GM23248 (cell line): ENCODE results near the gene CA11. TPM values are rescaled to one million over a fixed set of nuclear protein-coding genes. Genes with fewer than 3 reads are reported as not detected.

Experiments used
- DNase-seq: peaks from one replicate; pipeline ENCODE4 v3.0.0-alpha.2; 2015
- H2AFZ ChIP-seq: fragments of 200-600 bp; sonication (generic); 2 replicates; pipeline ENCODE4 v1.6.1; 2016; ENCODE audit warnings: antibody characterized with exemption
- H3F3A ChIP-seq: fragments of 200-600 bp; sonication (generic); 2 replicates; pipeline ENCODE4 v1.6.1; 2016; ENCODE audit warnings: mild to moderate bottlenecking, antibody characterized with exemption, mixed run types; ENCODE audit not compliant: insufficient read depth
- H3K27ac ChIP-seq: fragments of 200-600 bp; sonication (generic); 2 replicates; pipeline ENCODE4 v1.5.1; 2016; ENCODE audit warnings: mild to moderate bottlenecking
- H3K27me3 ChIP-seq: fragments of 200-600 bp; sonication (generic); replicated peaks from 2 replicates; pipeline ENCODE4 v1.6.1; 2016; ENCODE audit warnings: mild to moderate bottlenecking; ENCODE audit not compliant: insufficient read depth
- H3K36me3 ChIP-seq: fragments of 200-600 bp; sonication (generic); 2 replicates; pipeline ENCODE4 v1.6.1; 2016; ENCODE audit warnings: low read depth, mild to moderate bottlenecking
- H3K4me1 ChIP-seq: fragments of 200-600 bp; sonication (generic); 2 replicates; pipeline ENCODE4 v1.6.1; 2016; ENCODE audit warnings: mild to moderate bottlenecking; ENCODE audit not compliant: insufficient read depth
- H3K4me2 ChIP-seq: fragments of 200-600 bp; sonication (generic); one replicate; pipeline ENCODE4 v1.6.1; 2016; ENCODE audit warnings: mild to moderate bottlenecking; ENCODE audit not compliant: unreplicated experiment
- H3K4me3 ChIP-seq: fragments of 200-600 bp; sonication (generic); 2 replicates; pipeline ENCODE4 v1.5.1; 2016; ENCODE audit warnings: mild to moderate bottlenecking
- H3K79me2 ChIP-seq: fragments of 200-600 bp; sonication (generic); 2 replicates; pipeline ENCODE4 v1.6.1; 2016; ENCODE audit warnings: mild to moderate bottlenecking; ENCODE audit not compliant: insufficient read depth
- H3K9ac ChIP-seq: fragments of 200-600 bp; sonication (generic); 2 replicates; pipeline ENCODE4 v1.6.1; 2016; ENCODE audit warnings: mild to moderate bottlenecking
- H3K9me2 ChIP-seq: fragments of 200-600 bp; sonication (generic); 2 replicates; pipeline ENCODE4 v1.6.1; 2016; ENCODE audit warnings: mixed run types, mild to moderate bottlenecking, moderate library complexity; ENCODE audit not compliant: insufficient read depth
- H3K9me3 ChIP-seq: fragments of 200-600 bp; sonication (generic); one replicate; pipeline ENCODE4 v1.6.1; 2017; ENCODE audit warnings: low read depth
- H4K20me1 ChIP-seq: fragments of 200-600 bp; sonication (generic); 2 replicates; pipeline ENCODE4 v1.6.0; 2016; ENCODE audit not compliant: insufficient read depth
- EZH2 ChIP-seq: fragments of 200-600 bp; sonication (generic); IDR thresholded peaks from 2 replicates; pipeline ENCODE4 v1.6.1; 2018; ENCODE audit warnings: antibody characterized with exemption, mild to moderate bottlenecking; ENCODE audit not compliant: insufficient read depth, poor library complexity, severe bottlenecking
- EZH2phosphoT487 ChIP-seq: fragments of 200-600 bp; sonication (generic); IDR thresholded peaks from 2 replicates; pipeline ENCODE4 v1.6.1; 2018; ENCODE audit warnings: antibody characterized with exemption, moderate library complexity, mild to moderate bottlenecking, low read depth; ENCODE audit not compliant: insufficient read depth
- WGBS, 2 experiments: methylation state at CpG; one replicate each; pipeline ENCODE4 v1.1.6; 2015 to 2017; ENCODE audit warnings: low lambda C conversion rate in 2 of 2, low coverage in 1 of 2; ENCODE audit errors: missing lambda C conversion rate in 2 of 2; 5-methylcytosine and 5-hydroxymethylcytosine counted together
- in situ Hi-C: fragments of 300-500 bp; cut with MboI; formaldehyde crosslinking; loops from 2 replicates; pipeline ENCODE4 v1.15.0; 2020
- polyA plus RNA-seq: library from polyadenylated mRNA; unstranded; fragments of >200 nt; fragmentation: Nextera tagmentation; extraction: Ambion mirVana; gene quantifications from 2 replicates; pipeline ENCODE4 v1.2.1, GENCODE V29; 2016
- total RNA-seq: library from RNA; depleted of rRNA; stranded (reverse); fragments of >200 nt; shearing (Covaris generic); gene quantifications from 2 replicates; pipeline ENCODE4 v1.2.3, GENCODE V29; 2014

The CA11 gene
- total and polyA plus RNA-seq, 2 experiments from 2014 or later: 1.1 to 2.7 TPM

DNA sequence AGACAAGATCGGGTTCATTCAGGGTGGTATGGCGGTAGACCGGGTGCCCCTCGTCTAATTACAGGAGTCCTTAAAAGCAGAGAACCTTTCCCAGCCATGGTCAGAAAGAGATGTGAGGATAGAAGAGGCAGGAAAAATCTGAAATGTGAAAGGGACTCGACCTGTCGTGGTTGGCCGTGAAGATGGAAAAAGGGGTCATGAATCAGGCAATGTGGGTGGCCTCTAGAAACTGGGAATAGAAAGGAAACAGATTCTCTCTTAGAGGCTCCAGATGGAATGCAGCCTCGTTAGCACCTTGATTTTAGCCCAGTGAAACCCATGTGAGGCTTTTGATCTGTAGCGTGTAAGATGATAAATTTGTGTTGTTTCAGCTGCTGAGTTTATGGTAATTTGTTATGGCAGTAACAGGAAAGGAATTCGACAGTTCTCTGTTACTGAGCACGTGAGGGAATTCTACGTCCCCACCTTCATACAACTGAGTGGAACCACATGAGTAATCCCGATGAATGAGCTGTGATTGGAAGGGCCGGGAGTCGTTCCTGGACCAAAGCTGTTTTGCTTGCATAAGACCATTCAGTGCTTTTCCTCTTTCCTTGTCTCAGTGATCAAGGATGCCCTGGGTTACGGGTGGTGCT, 11.0 kb upstream of the CA11 start:
- H2AFZ ChIP-seq: no peak overlapping the region
- no peaks in the 10 kb centered on the region for H3K9me3 ChIP-seq
- H3K27ac ChIP-seq: no peak overlapping the region
- TF ChIP-seq EZH2: no peak
- no peak for TF ChIP-seq EZH2phosphoT487
- H3K4me2 ChIP-seq: no peak overlapping the region
- no peak overlapping the region for H3K4me3 ChIP-seq
- H3K27me3 ChIP-seq: no peaks in the 10 kb centered on the region
- H3K79me2 ChIP-seq: no peaks in the 10 kb centered on the region
- H3F3A ChIP-seq: peaks cover 18% of the 10 kb centered on the region
- peak; percentile 94 for DNase-seq
- no peak overlapping the region for H3K9ac ChIP-seq
- H3K36me3 ChIP-seq: no peaks in the 10 kb centered on the region
- WGBS, 2 experiments: 30 to 31% methylated on average over 16 of the region's 16 CpGs
- peaks cover 5% of the 10 kb centered on the region; the same call in 1 of the 2 replicates for H3K4me1 ChIP-seq
- no peaks in the 10 kb centered on the region for H4K20me1 ChIP-seq
- H3K9me2 ChIP-seq: no peaks in the 10 kb centered on the region
- in situ Hi-C loops: no loop called here

DNA sequence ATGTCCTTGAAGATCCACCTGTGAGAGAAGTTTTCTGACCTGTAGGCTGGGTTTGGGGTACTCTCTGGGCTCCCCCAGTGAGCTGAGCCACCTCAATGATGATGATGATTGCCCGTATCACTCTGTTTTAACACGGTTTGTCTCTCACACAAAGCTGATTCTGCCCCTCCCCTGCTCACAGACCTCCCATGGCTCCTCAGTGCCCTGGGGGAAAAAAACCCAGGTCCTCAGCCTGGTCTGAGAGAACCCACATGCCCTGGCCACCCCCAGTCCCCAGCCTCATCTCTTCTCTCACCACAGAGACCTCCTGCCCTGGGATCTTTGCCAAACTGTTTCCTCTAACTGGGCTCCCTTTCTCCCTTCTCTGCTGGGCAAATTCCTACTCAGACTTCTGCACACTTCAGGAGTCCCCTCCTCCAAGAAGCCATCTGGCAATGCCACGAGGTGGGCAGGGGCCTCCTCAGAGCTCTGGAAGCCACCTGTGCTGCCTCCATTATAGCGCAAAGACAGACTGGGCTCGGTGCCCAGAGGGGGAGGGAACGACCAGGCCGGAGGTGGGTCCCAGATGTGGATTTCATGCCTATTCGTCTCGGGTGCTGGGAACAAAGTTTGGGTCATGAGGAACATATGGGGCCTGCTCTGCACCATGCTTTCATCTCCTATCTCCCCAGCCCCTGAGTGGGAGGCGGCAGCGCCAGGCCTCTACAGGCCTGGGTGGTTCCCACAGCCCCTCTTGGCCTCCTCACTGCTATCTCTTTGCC, 8.5 kb upstream of the CA11 start:
- no peaks in the 10 kb centered on the region for H3K79me2 ChIP-seq
- H3K4me1 ChIP-seq: peaks cover 8% of the 10 kb centered on the region; the same call in 1 of the 2 replicates
- H4K20me1 ChIP-seq: no peaks in the 10 kb centered on the region
- in situ Hi-C loops: no loop called here
- no peaks in the 10 kb centered on the region for H3K27me3 ChIP-seq
- H3K9me3 ChIP-seq: no peaks in the 10 kb centered on the region
- H3F3A ChIP-seq: peaks cover 18% of the 10 kb centered on the region
- DNase-seq: no peak
- H3K27ac ChIP-seq: no peak overlapping the region
- H3K4me3 ChIP-seq: no peak overlapping the region
- H3K9ac ChIP-seq: no peak overlapping the region
- 33 to 35% methylated on average over 11 of the region's 11 CpGs for WGBS, 2 experiments
- no peak overlapping the region for H2AFZ ChIP-seq
- no peaks in the 10 kb centered on the region for H3K36me3 ChIP-seq
- no peak for TF ChIP-seq EZH2
- no peak for TF ChIP-seq EZH2phosphoT487
- H3K9me2 ChIP-seq: no peaks in the 10 kb centered on the region
- H3K4me2 ChIP-seq: no peak overlapping the region

DNA sequence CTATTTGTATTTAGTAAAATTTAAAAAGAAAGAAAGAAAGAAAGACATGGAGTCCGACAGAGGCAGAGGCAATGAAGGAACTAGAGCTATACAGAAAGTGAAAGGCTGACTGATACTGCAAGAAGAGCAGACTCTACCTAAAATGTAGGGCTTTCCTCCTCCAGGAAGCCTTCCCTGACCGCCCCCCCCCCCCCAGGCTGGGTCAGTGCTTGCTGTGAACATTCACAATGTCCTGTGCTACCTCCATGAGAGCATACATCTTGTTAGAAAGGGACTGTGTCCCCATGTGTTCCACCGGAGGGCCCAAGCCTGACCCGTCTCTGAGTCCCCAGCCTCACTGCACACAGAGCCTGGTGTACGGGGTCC, 5.7 kb upstream of the CA11 start:
- in situ Hi-C loops: no loop called here
- no peak for DNase-seq
- peaks cover 6% of the 10 kb centered on the region; the same call in 1 of the 2 replicates for H3K4me1 ChIP-seq

DNA sequence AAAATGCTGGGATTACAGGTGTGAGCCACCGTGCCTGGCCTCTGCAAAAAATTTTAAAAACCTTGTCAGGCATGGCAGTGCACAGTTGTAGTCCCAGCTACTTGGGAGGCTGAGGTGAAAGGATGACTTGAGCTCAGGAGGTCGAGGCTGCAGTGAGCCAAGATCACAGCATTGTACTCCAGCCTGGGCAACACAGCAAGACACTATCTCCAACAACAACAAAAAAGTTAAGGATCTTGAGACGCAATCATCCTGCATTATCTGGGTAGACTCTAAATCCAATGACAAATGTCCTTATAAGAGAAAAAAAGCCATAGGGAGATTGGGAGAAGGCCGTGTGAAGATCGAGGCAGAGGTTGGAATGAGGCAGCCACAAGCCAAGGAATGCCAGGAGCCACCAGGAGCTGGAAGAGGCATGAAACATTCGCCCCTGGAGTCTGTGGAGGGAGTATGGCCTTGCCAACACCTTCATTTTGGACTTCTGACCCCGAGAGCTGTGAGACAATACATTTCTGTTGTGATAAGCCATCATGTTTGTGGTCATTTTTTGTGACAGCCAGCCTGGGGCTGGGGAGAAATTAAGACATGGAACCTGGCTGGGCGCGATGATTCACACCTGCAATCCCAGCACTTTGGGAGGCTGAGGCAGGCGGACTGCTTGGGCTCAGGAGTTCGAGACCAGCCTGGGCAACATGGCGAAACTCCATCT, 5.1 kb upstream of the CA11 start:
- H3K4me1 ChIP-seq: 0 out of 2 replicates have a peak, but pooled peaks cover 5% of the 10 kb centered on the region
- no peaks in the 10 kb centered on the region for H3K79me2 ChIP-seq
- no peak for DNase-seq
- no peaks in the 10 kb centered on the region for H3K27me3 ChIP-seq
- peaks cover under 1% of the 10 kb centered on the region; the same call in 1 of the 2 replicates for H3F3A ChIP-seq
- in situ Hi-C loops: no loop called here
- H2AFZ ChIP-seq: no peak overlapping the region
- H4K20me1 ChIP-seq: no peaks in the 10 kb centered on the region
- no peak overlapping the region for H3K4me2 ChIP-seq
- H3K36me3 ChIP-seq: no peaks in the 10 kb centered on the region
- no peaks in the 10 kb centered on the region for H3K9me2 ChIP-seq
- WGBS, 2 experiments: 89 to 91% methylated on average over 12 of the region's 12 CpGs
- H3K4me3 ChIP-seq: no peak overlapping the region
- H3K9ac ChIP-seq: no peak overlapping the region
- H3K27ac ChIP-seq: no peak overlapping the region
- H3K9me3 ChIP-seq: no peaks in the 10 kb centered on the region
- TF ChIP-seq EZH2 (no peak), EZH2phosphoT487 (no peak)

More for the DNA sequence above, 5.7 kb upstream of the CA11 start:
- H3K4me3 ChIP-seq: no peak overlapping the region
- no peaks in the 10 kb centered on the region for H3K9me3 ChIP-seq
- H3K9me2 ChIP-seq: no peaks in the 10 kb centered on the region
- H3K27ac ChIP-seq: no peak overlapping the region
- H3K36me3 ChIP-seq: no peaks in the 10 kb centered on the region
- H3K9ac ChIP-seq: no peak overlapping the region
- H3K79me2 ChIP-seq: no peaks in the 10 kb centered on the region
- no peak overlapping the region for H3K4me2 ChIP-seq
- WGBS, 2 experiments: 61 to 69% methylated on average over 5 of the region's 5 CpGs
- no peaks in the 10 kb centered on the region for H4K20me1 ChIP-seq
- H3F3A ChIP-seq: peaks cover 2% of the 10 kb centered on the region; the same call in 1 of the 2 replicates
- TF ChIP-seq EZH2phosphoT487 (no peak), EZH2 (no peak)
- no peaks in the 10 kb centered on the region for H3K27me3 ChIP-seq
- H2AFZ ChIP-seq: no peak overlapping the region
